OCI-LY3 (cell line): ENCODE data around the gene RPL6.

Experiments used
- H2AFZ ChIP-seq: fragments of 200-600, 300-600 bp; shearing (Covaris generic); 2 replicates; pipeline ENCODE4 v1.6.0; 2014; ENCODE audit warnings: antibody characterized with exemption, low read depth, low read length
- H3K27ac ChIP-seq: fragments of 200-600, 300-600 bp; sonication (generic); 2 replicates; pipeline ENCODE4 v1.5.1; 2014; ENCODE audit warnings: mild to moderate bottlenecking, low read length, moderate library complexity, mixed read lengths
- H3K27me3 ChIP-seq: fragments of 200-600, 300-600 bp; sonication (generic); 2 replicates; pipeline ENCODE4 v1.6.1; 2014; ENCODE audit warnings: low read depth, low read length, mixed read lengths
- H3K36me3 ChIP-seq: fragments of 200-600, 300-600 bp; sonication (generic); replicated peaks from 2 replicates; pipeline ENCODE3; 2014; ENCODE audit warnings: low read depth, low read length, mixed read lengths
- H3K4me1 ChIP-seq: fragments of 300-600, 200-600 bp; sonication (generic); 2 replicates; pipeline ENCODE4 v1.6.1; 2014; ENCODE audit warnings: low read length, mixed read lengths
- H3K4me2 ChIP-seq: fragments of 200-600, 300-600 bp; sonication (generic); 2 replicates; pipeline ENCODE4 v1.6.1; 2014; ENCODE audit warnings: low read length, mixed read lengths
- H3K4me3 ChIP-seq: fragments of 300-600, 200-600 bp; sonication (generic); 2 replicates; pipeline ENCODE4 v1.5.1; 2014; ENCODE audit warnings: antibody characterized with exemption, mild to moderate bottlenecking, low read length, moderate library complexity
- H3K79me2 ChIP-seq: fragments of 300-600, 200-600 bp; shearing (Covaris generic); 2 replicates; pipeline ENCODE4 v1.6.1; 2014; ENCODE audit warnings: mild to moderate bottlenecking, low read length, mixed read lengths
- H3K9ac ChIP-seq: fragments of 300-600, 200-600 bp; shearing (Covaris generic); 2 replicates; pipeline ENCODE4 v1.6.0; 2014; ENCODE audit warnings: mild to moderate bottlenecking, low read length, moderate library complexity
- H3K9me3 ChIP-seq: fragments of 200-600, 300-600 bp; shearing (Covaris generic); 2 replicates; pipeline ENCODE4 v1.6.1; 2014; ENCODE audit warnings: low read length, mixed read lengths; ENCODE audit not compliant: insufficient read depth
- H4K20me1 ChIP-seq: fragments of 200-600, 300-600 bp; sonication (generic); 2 replicates; pipeline ENCODE4 v1.6.1; 2016; ENCODE audit warnings: low read length, mixed read lengths; ENCODE audit not compliant: insufficient read depth
- EZH2phosphoT487 ChIP-seq: fragments of 200-600 bp; shearing (Covaris generic); IDR thresholded peaks from 2 replicates; pipeline ENCODE4 v1.6.1; 2018; ENCODE audit warnings: antibody characterized with exemption, mixed run types, low read depth
- TF ChIP-seq, protein P1 (sequence below): fragments of 200-600, 300-600 bp; sonication (generic); IDR thresholded peaks from 2 replicates; pipeline ENCODE4 v1.5.1; 2014; ENCODE audit warnings: antibody characterized with exemption, low read length, low read depth

The RPL6 gene

GRCh38 chr12:112425582-112426382, 16.4 kb upstream of the RPL6 start:
- Histone ChIP-seq H3K4me2 (no peak overlapping the region), H3K9me3 (no peaks in the 10 kb centered on the region), H3K4me1 (peaks cover under 1% of the 10 kb centered on the region; the same call in 1 of the 2 replicates), H3K4me3 (no peak overlapping the region), H3K79me2 (peaks cover 97% of the 10 kb centered on the region), H3K36me3 (peaks cover 13% of the 10 kb centered on the region), H3K9ac (no peak overlapping the region), H3K27me3 (no peaks in the 10 kb centered on the region), H4K20me1 (peaks cover 34% of the 10 kb centered on the region), H3K27ac (no peak overlapping the region), H2AFZ (no peak overlapping the region)
- TF ChIP-seq EZH2phosphoT487: no peak
- TF ChIP-seq, protein P1, sequence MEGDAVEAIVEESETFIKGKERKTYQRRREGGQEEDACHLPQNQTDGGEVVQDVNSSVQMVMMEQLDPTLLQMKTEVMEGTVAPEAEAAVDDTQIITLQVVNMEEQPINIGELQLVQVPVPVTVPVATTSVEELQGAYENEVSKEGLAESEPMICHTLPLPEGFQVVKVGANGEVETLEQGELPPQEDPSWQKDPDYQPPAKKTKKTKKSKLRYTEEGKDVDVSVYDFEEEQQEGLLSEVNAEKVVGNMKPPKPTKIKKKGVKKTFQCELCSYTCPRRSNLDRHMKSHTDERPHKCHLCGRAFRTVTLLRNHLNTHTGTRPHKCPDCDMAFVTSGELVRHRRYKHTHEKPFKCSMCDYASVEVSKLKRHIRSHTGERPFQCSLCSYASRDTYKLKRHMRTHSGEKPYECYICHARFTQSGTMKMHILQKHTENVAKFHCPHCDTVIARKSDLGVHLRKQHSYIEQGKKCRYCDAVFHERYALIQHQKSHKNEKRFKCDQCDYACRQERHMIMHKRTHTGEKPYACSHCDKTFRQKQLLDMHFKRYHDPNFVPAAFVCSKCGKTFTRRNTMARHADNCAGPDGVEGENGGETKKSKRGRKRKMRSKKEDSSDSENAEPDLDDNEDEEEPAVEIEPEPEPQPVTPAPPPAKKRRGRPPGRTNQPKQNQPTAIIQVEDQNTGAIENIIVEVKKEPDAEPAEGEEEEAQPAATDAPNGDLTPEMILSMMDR: no peak

GRCh38 chr12:112424126-112424525, 14.7 kb upstream of the RPL6 start:
- no peak for TF ChIP-seq EZH2phosphoT487
- TF ChIP-seq, protein P1: no peak
- H3K9ac ChIP-seq: no peak overlapping the region
- no peak overlapping the region for H2AFZ ChIP-seq
- H3K27me3 ChIP-seq: no peaks in the 10 kb centered on the region
- H3K4me1 ChIP-seq: peaks cover 7% of the 10 kb centered on the region; the same call in 1 of the 2 replicates
- no peak overlapping the region for H3K4me2 ChIP-seq
- peaks cover 40% of the 10 kb centered on the region for H4K20me1 ChIP-seq
- H3K4me3 ChIP-seq: no peak overlapping the region
- no peaks in the 10 kb centered on the region for H3K9me3 ChIP-seq
- H3K36me3 ChIP-seq: peaks cover 13% of the 10 kb centered on the region
- peaks cover 97% of the 10 kb centered on the region for H3K79me2 ChIP-seq
- no peak overlapping the region for H3K27ac ChIP-seq

DNA sequence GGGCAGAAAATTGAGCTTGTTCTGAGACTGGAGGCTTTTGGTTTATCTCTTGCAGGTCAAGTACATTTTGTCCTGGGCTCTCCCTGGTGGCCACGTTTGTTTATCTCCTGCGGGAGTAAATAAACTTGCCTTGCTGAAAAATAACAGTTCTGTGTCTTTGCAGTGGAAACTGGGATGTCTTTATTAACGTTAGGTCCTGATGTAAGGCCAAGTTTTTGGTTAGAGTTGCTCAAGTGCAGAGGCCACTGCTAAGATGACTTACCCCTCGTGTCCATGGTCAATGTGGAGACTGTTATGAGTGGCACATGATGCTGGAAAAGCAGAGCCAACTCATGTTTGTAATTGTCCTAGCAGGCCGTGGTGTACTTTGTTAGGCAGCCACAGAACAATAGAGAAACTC, 13.1 kb upstream of the RPL6 start:
- H3K27me3 ChIP-seq: no peaks in the 10 kb centered on the region
- peaks cover 11% of the 10 kb centered on the region for H3K36me3 ChIP-seq
- no peak overlapping the region for H3K4me2 ChIP-seq
- H3K9ac ChIP-seq: no peak overlapping the region
- peaks cover 40% of the 10 kb centered on the region for H4K20me1 ChIP-seq
- no peak overlapping the region for H2AFZ ChIP-seq
- H3K4me1 ChIP-seq: peaks cover 7% of the 10 kb centered on the region; the same call in 1 of the 2 replicates
- TF ChIP-seq, protein P1: no peak
- TF ChIP-seq EZH2phosphoT487: no peak
- no peaks in the 10 kb centered on the region for H3K9me3 ChIP-seq
- peaks cover 97% of the 10 kb centered on the region for H3K79me2 ChIP-seq
- no peak overlapping the region for H3K4me3 ChIP-seq
- H3K27ac ChIP-seq: no peak overlapping the region

DNA sequence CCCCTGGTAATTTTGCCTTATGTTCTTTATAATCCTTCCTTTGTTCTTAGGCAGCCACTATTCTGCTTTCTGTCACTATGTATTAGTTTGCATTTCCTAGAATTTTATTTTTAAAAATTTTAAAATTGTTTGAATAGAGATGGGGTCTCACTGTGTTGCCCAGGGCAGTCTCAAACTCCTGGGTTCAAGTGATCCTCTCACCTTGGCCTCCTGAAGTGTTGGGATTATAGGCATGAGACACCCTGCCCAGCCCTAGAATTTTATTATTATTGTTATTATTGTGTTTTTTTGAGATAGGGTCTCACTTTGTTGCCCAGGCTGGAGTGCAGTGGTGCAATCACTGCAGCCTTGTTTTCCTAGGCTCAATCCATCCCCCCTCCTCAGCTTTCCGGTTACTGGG, 12.0 kb upstream of the RPL6 start:
- Histone ChIP-seq H4K20me1 (peaks cover 40% of the 10 kb centered on the region), H3K27me3 (no peaks in the 10 kb centered on the region), H3K4me3 (no peak overlapping the region), H3K79me2 (peaks cover 87% of the 10 kb centered on the region), H3K9me3 (no peaks in the 10 kb centered on the region), H3K9ac (no peak overlapping the region), H3K27ac (no peak overlapping the region), H3K4me1 (peaks cover 7% of the 10 kb centered on the region; the same call in 1 of the 2 replicates), H2AFZ (no peak overlapping the region), H3K4me2 (no peak overlapping the region), H3K36me3 (peaks cover 11% of the 10 kb centered on the region)
- TF ChIP-seq, protein P1: no peak
- no peak for TF ChIP-seq EZH2phosphoT487
